Measurements from ENCODE around the gene ZNF593OS. TPM values are rescaled to one million over a fixed set of nuclear protein-coding genes. Genes with fewer than 3 reads are reported as not detected.
A peak's percentile ranks its signal among the peaks of the same experiment; 100 is the strongest.

Gene ZNF593OS
- total and polyA plus RNA-seq, 7 donors = 0.16 to 4.2 (median 1.6) TPM

GRCh38 chr1:26158908-26159742 is 12.5 kb downstream of the ZNF593OS start, which contains the start of gene FAM110D:
FAM110D (plus strand) TSS chr1:26159079; CDS start chr1:26161292, 2,213 bp downstream.
- Histone ChIP-seq H3K36me3 (ENCODE audit: insufficient read depth in 1 of 2, low read depth in 1 of 2) (no peaks in the 10 kb centered on the region), H3K4me1 (peaks cover 13% of the 10 kb centered on the region), H3K9me3 (no peaks in the 10 kb centered on the region), H3K27ac (no peak within 1 kb of the TSS), H3K27me3 (ENCODE audit: insufficient read depth in 3 of 3, low read length in 2 of 3) (no peaks in the 10 kb centered on the region), H3K4me3 (peak within 1 kb of the TSS; percentile 81)
- 41 to 45% (median 43%) methylated on average over 4 to 6 of the region's 6 CpGs for WGBS, 3 donors
- DNase-seq (no peak), ATAC-seq (no peak)
- no peak for TF ChIP-seq CTCF (IDR thresholded peaks at IDR 0.05)
- intact Hi-C loops (cut with DNase I) = no loop called here

- H3K27me3 ChIP-seq (ENCODE audit: insufficient read depth in 3 of 3, low read length in 2 of 3) = no peaks in the 10 kb centered on the region
- TF ChIP-seq CTCF (IDR thresholded peaks at IDR 0.05) = no peak
- peak overlapping the region; percentile 81 for H3K4me3 ChIP-seq
- WGBS, 3 donors = 82 to 84% (median 82%) methylated on average over 5 of the region's 5 CpGs
- no peaks in the 10 kb centered on the region for H3K36me3 ChIP-seq (ENCODE audit: insufficient read depth in 1 of 2, low read depth in 1 of 2)
- H3K27ac ChIP-seq = no peak overlapping the region
- H3K9me3 ChIP-seq = no peaks in the 10 kb centered on the region
- peaks cover 9% of the 10 kb centered on the region for H3K4me1 ChIP-seq
- ATAC-seq (no peak), DNase-seq (no peak)
- intact Hi-C loops (cut with DNase I) = no loop called here
These were observed 13.2 kb downstream of the ZNF593OS start for GRCh38 chr1:26158271-26158907.

GRCh38 chr1:26156285-26157038 is 15.2 kb downstream of the ZNF593OS start:
- ATAC-seq = no peak
- no peak overlapping the region for H3K27ac ChIP-seq
- DNase-seq = peak in 1 of 2 donors; percentile 34
- H3K36me3 ChIP-seq (ENCODE audit: insufficient read depth in 1 of 2, low read depth in 1 of 2) = no peaks in the 10 kb centered on the region
- WGBS, 3 donors = 28 to 38% (median 32%) methylated on average over 9 to 12 of the region's 12 CpGs
- no peak for TF ChIP-seq CTCF (IDR thresholded peaks at IDR 0.05)
- H3K27me3 ChIP-seq (ENCODE audit: insufficient read depth in 3 of 3, low read length in 2 of 3) = no peaks in the 10 kb centered on the region
- peaks cover 6% of the 10 kb centered on the region for H3K4me1 ChIP-seq
- peak overlapping the region; percentile 37 for H3K4me3 ChIP-seq
- no peaks in the 10 kb centered on the region for H3K9me3 ChIP-seq
- intact Hi-C loops (cut with DNase I) = no loop called here

GRCh38 chr1:26155370-26156284 is 16.0 kb downstream of the ZNF593OS start:
- H3K4me1 ChIP-seq = no peaks in the 10 kb centered on the region
- no peaks in the 10 kb centered on the region for H3K27me3 ChIP-seq (ENCODE audit: insufficient read depth in 3 of 3, low read length in 2 of 3)
- no peaks in the 10 kb centered on the region for H3K9me3 ChIP-seq
- no peak for TF ChIP-seq CTCF (IDR thresholded peaks at IDR 0.05)
- intact Hi-C loops (cut with DNase I) = no loop called here
- DNase-seq (no peak), ATAC-seq (no peak)
- WGBS, 3 donors = 52 to 60% (median 53%) methylated on average over 21 of the region's 21 CpGs
- no peak overlapping the region for H3K27ac ChIP-seq
- H3K36me3 ChIP-seq (ENCODE audit: insufficient read depth in 1 of 2, low read depth in 1 of 2) = no peaks in the 10 kb centered on the region
- H3K4me3 ChIP-seq = peak overlapping the region; percentile 37
